ENCODE measurements around the gene ARHGAP26. TPM values are rescaled to one million over a fixed set of nuclear protein-coding genes. Genes with fewer than 3 reads are reported as not detected.

Gene ARHGAP26
- total RNA-seq, 5 donors from 2014 or later (not counting 1 experiment from before 2014, with no cell fraction given) = 22.8 to 49.3 (median 28.3) TPM

DNA sequence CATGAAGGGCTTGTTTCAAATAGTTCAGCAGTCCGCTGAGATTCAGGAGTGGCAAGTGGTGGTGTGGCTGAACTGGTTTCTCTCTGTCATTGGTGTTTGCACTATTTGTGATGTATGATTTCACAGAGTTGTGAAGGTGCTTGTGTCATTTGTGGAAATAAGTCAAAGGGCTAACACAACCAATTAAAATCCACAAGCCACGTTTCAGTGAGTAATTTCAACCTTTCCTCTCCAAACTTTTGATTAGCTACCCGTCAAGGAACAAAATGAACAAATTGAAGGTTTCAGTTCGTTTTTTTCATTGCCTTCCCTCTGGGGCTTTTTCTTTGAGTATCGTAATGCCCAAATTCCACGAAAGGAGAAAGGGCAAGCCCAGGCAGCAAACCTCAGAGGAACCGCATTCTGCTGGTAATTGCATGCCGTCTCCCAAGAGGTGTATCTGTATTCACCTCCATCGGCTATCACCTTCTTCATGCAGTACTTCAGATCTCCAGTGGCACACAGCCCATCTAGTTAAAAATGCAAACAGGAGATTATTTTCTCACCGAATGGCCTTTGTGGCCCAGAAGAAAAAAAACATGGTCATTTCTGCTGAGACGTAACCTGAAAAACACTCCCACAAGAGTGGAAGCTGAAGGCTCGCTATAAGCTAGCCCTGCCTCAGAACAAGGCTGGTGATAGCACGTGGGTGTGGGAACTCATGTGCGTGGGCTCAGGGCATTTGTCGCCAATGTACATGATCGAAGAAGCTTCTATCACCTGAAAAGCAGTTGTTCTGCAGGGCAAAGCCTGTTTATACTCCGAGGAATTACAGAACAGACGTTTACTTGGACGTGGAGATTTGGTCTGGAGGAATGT is 436.2 kb downstream of the ARHGAP26 start:
- Histone ChIP-seq H3K27ac (ENCODE audit: low read length) (no peak overlapping the region), H3K9me3 (no peaks in the 10 kb centered on the region), H3K4me3 (ENCODE audit: control insufficient read depth in 1 of 2, extremely low read depth in 1 of 2, low read length in 1 of 2) (no peak overlapping the region), H3K4me1 (ENCODE audit: control insufficient read depth in 1 of 2, extremely low read depth in 1 of 2, insufficient read depth in 2 of 2, low read length in 2 of 2) (peaks cover 0 to 4% of the 10 kb centered on the region in 2 experiments), H3K27me3 (replicated peaks in 1 of 2; ENCODE audit: control insufficient read depth in 2 of 2, extremely low read depth in 1 of 2, insufficient read depth in 2 of 2, low read length in 1 of 2) (no peaks in the 10 kb centered on the region), H3K36me3 (ENCODE audit: control insufficient read depth in 2 of 2, extremely low read depth in 1 of 2, insufficient read depth in 1 of 2, low read length in 1 of 2) (peaks cover 0 to 3% of the 10 kb centered on the region in 2 donors)
- H3K4me3 Mint-ChIP-seq = peak overlapping the region in 1 of 3 donors; percentile 11
- H3K27ac Mint-ChIP-seq = peak overlapping the region in 1 of 2 donors; percentile 39
- peaks cover 0 to 3% (median 0%) of the 10 kb centered on the region in 3 donors for H3K9me3 Mint-ChIP-seq
- DNase-seq = no peak
- no peak for ATAC-seq (replicated peaks in 1 of 4)
- H3K27me3 Mint-ChIP-seq = no peaks in the 10 kb centered on the region
- peaks cover 0 to 22% (median 10%) of the 10 kb centered on the region in 3 donors for H3K4me1 Mint-ChIP-seq
- peaks cover 34% of the 10 kb centered on the region for H3K36me3 Mint-ChIP-seq
- CTCF ChIA-PET = no interaction called here
- POLR2A ChIA-PET = no interaction called here
- whole genome bisulfite sequencing (ENCODE audit: insufficient coverage) = 74% methylated on average over 16 of the region's 19 CpGs

DNA sequence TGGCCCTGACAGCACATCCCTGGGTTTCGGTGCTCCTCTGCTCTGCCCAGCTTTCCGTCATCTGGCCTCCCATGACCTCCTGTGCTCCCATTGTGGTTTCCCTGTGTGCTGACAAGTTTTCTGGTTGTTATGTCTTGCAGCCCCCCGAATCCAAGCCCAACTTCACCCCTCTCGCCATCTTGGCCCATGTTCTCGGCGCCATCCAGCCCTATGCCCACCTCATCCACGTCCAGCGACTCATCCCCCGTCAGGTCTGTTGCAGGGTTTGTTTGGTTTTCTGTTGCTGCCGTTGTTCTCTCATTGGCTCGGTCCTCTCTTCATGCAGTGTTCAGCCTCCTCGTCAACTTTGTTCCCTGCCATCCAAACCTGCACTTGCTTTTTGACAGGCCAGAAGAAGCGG is 436.9 kb downstream of the ARHGAP26 start:
- Mint-ChIP-seq H3K9me3 (peaks cover 0 to under 1% (median 0%) of the 10 kb centered on the region in 3 donors), H3K4me3 (no peak overlapping the region), H3K27ac (no peak overlapping the region), H3K4me1 (peaks cover 0 to 22% (median 10%) of the 10 kb centered on the region in 3 donors), H3K27me3 (no peaks in the 10 kb centered on the region), H3K36me3 (peaks cover 33% of the 10 kb centered on the region)
- no peaks in the 10 kb centered on the region for H3K27me3 ChIP-seq (replicated peaks in 1 of 2; ENCODE audit: control insufficient read depth in 2 of 2, extremely low read depth in 1 of 2, insufficient read depth in 2 of 2, low read length in 1 of 2)
- CTCF ChIA-PET = no interaction called here
- WGBS (ENCODE audit: insufficient coverage) = 92% methylated on average over 11 of the region's 13 CpGs
- no peaks in the 10 kb centered on the region for H3K9me3 ChIP-seq
- H3K4me1 ChIP-seq (ENCODE audit: control insufficient read depth in 1 of 2, extremely low read depth in 1 of 2, insufficient read depth in 2 of 2, low read length in 2 of 2) = peaks cover 0 to 4% of the 10 kb centered on the region in 2 experiments
- POLR2A ChIA-PET = no interaction called here
- H3K27ac ChIP-seq (ENCODE audit: low read length) = no peak overlapping the region
- ATAC-seq (replicated peaks in 1 of 4) (no peak), DNase-seq (no peak)
- no peak overlapping the region for H3K4me3 ChIP-seq (ENCODE audit: control insufficient read depth in 1 of 2, extremely low read depth in 1 of 2, low read length in 1 of 2)
- peaks cover 0 to 3% of the 10 kb centered on the region in 2 donors for H3K36me3 ChIP-seq (ENCODE audit: control insufficient read depth in 2 of 2, extremely low read depth in 1 of 2, insufficient read depth in 1 of 2, low read length in 1 of 2)

DNA sequence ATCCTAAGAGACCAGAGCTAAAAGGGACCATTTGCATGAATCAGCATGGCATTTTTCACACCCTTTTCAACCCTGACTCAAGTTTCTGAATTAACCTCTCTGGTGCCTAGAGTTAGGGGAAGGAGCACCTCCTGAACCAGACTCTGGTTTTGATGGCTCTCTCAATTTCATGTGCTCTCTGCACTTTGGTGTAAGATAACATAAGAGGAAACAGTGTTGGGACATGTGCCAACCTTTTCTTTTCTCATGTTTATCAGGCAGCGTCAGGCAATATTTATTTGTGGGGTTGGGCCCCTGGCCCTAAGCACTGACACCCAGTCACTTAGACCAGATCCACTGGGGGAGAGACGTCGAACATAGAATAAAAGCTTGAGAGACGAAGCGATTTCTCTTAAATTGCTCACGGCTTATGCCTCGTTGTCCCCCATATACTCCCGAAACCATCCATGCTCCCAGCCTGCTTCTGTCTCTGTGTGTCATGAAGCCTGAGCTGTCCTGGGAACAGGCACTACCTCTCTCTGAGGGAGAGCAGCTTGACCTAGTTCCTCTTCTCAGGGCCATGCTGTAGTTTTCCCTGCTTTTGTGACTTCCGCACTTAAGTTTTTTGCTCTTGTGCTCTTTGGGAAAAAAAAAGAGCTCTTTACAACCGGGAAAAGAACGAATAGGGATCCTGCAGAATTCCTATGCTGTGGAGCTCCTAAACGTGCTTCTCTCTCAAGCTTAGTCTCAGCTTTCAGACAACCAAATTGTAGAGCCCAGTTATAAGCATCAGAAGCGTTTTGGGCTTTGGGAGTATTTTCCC is 437.6 kb downstream of the ARHGAP26 start:
- Mint-ChIP-seq H3K4me3 (no peak overlapping the region), H3K4me1 (peaks cover 0 to 22% (median 10%) of the 10 kb centered on the region in 3 donors), H3K9me3 (no peaks in the 10 kb centered on the region), H3K36me3 (peaks cover 30% of the 10 kb centered on the region), H3K27ac (no peak overlapping the region), H3K27me3 (no peaks in the 10 kb centered on the region)
- Histone ChIP-seq H3K36me3 (ENCODE audit: control insufficient read depth in 2 of 2, extremely low read depth in 1 of 2, insufficient read depth in 1 of 2, low read length in 1 of 2) (peaks cover 0 to 3% of the 10 kb centered on the region in 2 donors), H3K27ac (ENCODE audit: low read length) (no peak overlapping the region), H3K9me3 (no peaks in the 10 kb centered on the region), H3K4me3 (ENCODE audit: control insufficient read depth in 1 of 2, extremely low read depth in 1 of 2, low read length in 1 of 2) (no peak overlapping the region), H3K27me3 (replicated peaks in 1 of 2; ENCODE audit: control insufficient read depth in 2 of 2, extremely low read depth in 1 of 2, insufficient read depth in 2 of 2, low read length in 1 of 2) (no peaks in the 10 kb centered on the region), H3K4me1 (ENCODE audit: control insufficient read depth in 1 of 2, extremely low read depth in 1 of 2, insufficient read depth in 2 of 2, low read length in 2 of 2) (peaks cover 0 to 4% of the 10 kb centered on the region in 2 experiments)
- ChIA-PET POLR2A (interaction anchor here in 1 of 2 donors (0.5 kb wide), 1 partner anchor 447 kb away, joined by 3 read pairs; no protein-coding TSS in a partner anchor), CTCF (interaction anchor here in 1 of 2 donors (0.7 kb wide), 1 partner anchor 682 kb away, joined by 4 read pairs; no protein-coding TSS in a partner anchor)
- 82% methylated on average over 3 of the region's 13 CpGs for WGBS (ENCODE audit: insufficient coverage)
- ATAC-seq (replicated peaks in 1 of 4) (no peak), DNase-seq (no peak)

DNA sequence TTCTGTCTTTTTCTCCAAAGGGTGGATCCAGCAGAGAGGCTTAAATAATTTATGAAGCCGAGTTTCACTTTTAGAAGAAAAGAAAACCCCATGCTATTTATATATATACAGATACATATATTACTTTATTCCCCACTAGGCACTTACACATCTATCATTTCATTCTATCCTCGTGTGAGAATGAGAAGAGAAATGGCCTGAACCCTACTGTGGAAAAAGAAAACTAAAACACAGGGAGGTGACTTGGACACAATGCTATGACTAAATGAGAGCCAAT is 438.1 kb downstream of the ARHGAP26 start:
- no peak for ATAC-seq (replicated peaks in 1 of 4)
- ChIA-PET CTCF (interaction anchor here in 1 of 2 donors (0.7 kb wide), 1 partner anchor 682 kb away, joined by 4 read pairs; no protein-coding TSS in a partner anchor), POLR2A (interaction anchor here in 1 of 2 donors (0.5 kb wide), 1 partner anchor 446 kb away, joined by 3 read pairs; no protein-coding TSS in a partner anchor)
- H3K27ac Mint-ChIP-seq = no peak overlapping the region
- peaks cover 0 to 4% of the 10 kb centered on the region in 2 experiments for H3K4me1 ChIP-seq (ENCODE audit: control insufficient read depth in 1 of 2, extremely low read depth in 1 of 2, insufficient read depth in 2 of 2, low read length in 2 of 2)
- H3K9me3 Mint-ChIP-seq = no peaks in the 10 kb centered on the region
- no peak overlapping the region for H3K4me3 Mint-ChIP-seq
- H3K27me3 ChIP-seq (replicated peaks in 1 of 2; ENCODE audit: control insufficient read depth in 2 of 2, extremely low read depth in 1 of 2, insufficient read depth in 2 of 2, low read length in 1 of 2) = no peaks in the 10 kb centered on the region
- H3K27me3 Mint-ChIP-seq = no peaks in the 10 kb centered on the region
- H3K9me3 ChIP-seq = no peaks in the 10 kb centered on the region
- H3K36me3 Mint-ChIP-seq = peaks cover 28% of the 10 kb centered on the region
- no peak for DNase-seq
- H3K27ac ChIP-seq (ENCODE audit: low read length) = no peak overlapping the region
- H3K4me1 Mint-ChIP-seq = peaks cover 0 to 22% (median 12%) of the 10 kb centered on the region in 3 donors
- no CpG with 5 or more reads among the region's 2 CpGs for WGBS (ENCODE audit: insufficient coverage)
- H3K4me3 ChIP-seq (ENCODE audit: control insufficient read depth in 1 of 2, extremely low read depth in 1 of 2, low read length in 1 of 2) = no peak overlapping the region
- peaks cover 0 to 3% of the 10 kb centered on the region in 2 donors for H3K36me3 ChIP-seq (ENCODE audit: control insufficient read depth in 2 of 2, extremely low read depth in 1 of 2, insufficient read depth in 1 of 2, low read length in 1 of 2)

DNA sequence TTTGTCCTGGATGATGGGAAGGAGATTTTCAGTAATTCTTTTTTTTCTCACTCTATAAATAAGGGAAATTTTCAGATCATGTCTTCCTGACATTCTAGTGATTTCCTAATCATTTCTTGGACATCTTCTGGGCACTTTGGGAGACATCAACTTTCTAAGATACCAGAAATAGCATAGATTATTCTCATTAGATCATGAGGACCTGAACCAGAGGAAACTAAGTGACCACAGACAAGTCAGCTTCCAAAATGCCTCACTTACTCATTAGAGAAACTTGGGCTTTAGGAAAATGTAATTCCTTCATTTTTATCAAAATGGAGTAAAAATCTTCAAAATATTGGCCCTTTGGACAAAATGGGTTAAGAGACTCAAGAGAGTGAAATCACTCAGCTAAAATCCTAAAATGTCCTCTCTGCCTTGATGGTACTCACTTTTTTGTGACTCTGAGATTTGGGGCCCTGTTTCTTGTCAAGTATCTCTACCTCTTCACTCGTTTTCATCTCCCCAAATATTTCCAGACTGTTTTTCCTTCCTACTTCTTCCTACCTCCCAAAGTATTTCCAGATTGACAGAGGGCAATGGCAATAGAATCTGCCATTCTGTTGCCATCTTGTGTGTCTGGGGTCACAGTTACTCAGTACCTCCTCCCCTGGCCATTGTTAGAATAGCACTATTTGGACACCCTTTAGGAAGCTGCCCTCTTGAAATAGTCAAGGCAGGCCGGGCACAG is 438.8 kb downstream of the ARHGAP26 start:
- 88% methylated on average over 1 of the region's 2 CpGs for WGBS (ENCODE audit: insufficient coverage)
- ChIA-PET POLR2A (interaction anchor here (0.5 to 0.7 kb wide), 3 partner anchors 10 to 446 kb away, joined by 3 to 4 read pairs (median 4); no protein-coding TSS in a partner anchor), CTCF (no interaction called here)
- no peak for DNase-seq
- no peaks in the 10 kb centered on the region for H3K27me3 ChIP-seq (replicated peaks in 1 of 2; ENCODE audit: control insufficient read depth in 2 of 2, extremely low read depth in 1 of 2, insufficient read depth in 2 of 2, low read length in 1 of 2)
- peaks cover 0 to 3% of the 10 kb centered on the region in 2 donors for H3K36me3 ChIP-seq (ENCODE audit: control insufficient read depth in 2 of 2, extremely low read depth in 1 of 2, insufficient read depth in 1 of 2, low read length in 1 of 2)
- no peak overlapping the region for H3K27ac ChIP-seq (ENCODE audit: low read length)
- no peak overlapping the region for H3K4me3 ChIP-seq (ENCODE audit: control insufficient read depth in 1 of 2, extremely low read depth in 1 of 2, low read length in 1 of 2)
- no peak for ATAC-seq (replicated peaks in 1 of 4)
- H3K9me3 ChIP-seq = no peaks in the 10 kb centered on the region
- Mint-ChIP-seq H3K27ac (no peak overlapping the region), H3K4me3 (no peak overlapping the region), H3K27me3 (no peaks in the 10 kb centered on the region), H3K9me3 (no peaks in the 10 kb centered on the region), H3K4me1 (peaks cover 0 to 27% (median 17%) of the 10 kb centered on the region in 3 donors), H3K36me3 (peaks cover 32% of the 10 kb centered on the region)
- H3K4me1 ChIP-seq (ENCODE audit: control insufficient read depth in 1 of 2, extremely low read depth in 1 of 2, insufficient read depth in 2 of 2, low read length in 2 of 2) = peaks cover 0 to 10% of the 10 kb centered on the region in 2 experiments
